IMR-90 (cell line): ENCODE measurements around the gene NUDT3. TPM values are rescaled to one million over a fixed set of nuclear protein-coding genes. Genes with fewer than 3 reads are reported as not detected.

ENCODE experiments used
- ATAC-seq: fragments of 200-7000 bp; cut with Tn5 transposase; 2 replicates; pipeline ENCODE4 v1.9.1; 2020; ENCODE audit warnings: low read depth, mild to moderate bottlenecking, moderate library complexity
- BruUV-seq: library from RNA; stranded (reverse); fragments of 400-500 nt; replicated peaks from 2 replicates; lab custom pipeline; 2021; lab: Mats Ljungman, UMichigan
- CTCF ChIA-PET: fragments of 300-600 bp; formaldehyde crosslinking; extraction: SDS; loops from one replicate; lab custom pipeline; 2021; ENCODE audit warnings: antibody characterized with exemption; lab: Yijun Ruan, JAX
- POLR2A ChIA-PET: fragments of 300-600 bp; sonication (Branson Sonifier 250); formaldehyde crosslinking; loops from one replicate; lab custom pipeline; 2022; ENCODE audit warnings: antibody characterized with exemption; ENCODE audit not compliant: unreplicated experiment; lab: Charles Lee
- DNase-seq: peaks from one replicate; pipeline ENCODE4 v3.0.0; 2013
- H2AFZ ChIP-seq: replicated peaks from 2 replicates; pipeline ENCODE3; 2013; ENCODE audit warnings: low read length, mild to moderate bottlenecking; ENCODE audit not compliant: poor library complexity
- H2AK5ac ChIP-seq: 2 replicates; pipeline ENCODE4 v1.6.1; 2013; ENCODE audit warnings: low read depth, low read length, inconsistent platforms
- H2AK9ac ChIP-seq: replicated peaks from 2 replicates; pipeline ENCODE3; 2013; ENCODE audit warnings: mild to moderate bottlenecking, low read depth, low read length, moderate library complexity; ENCODE audit not compliant: poor library complexity
- H2BK120ac ChIP-seq: 2 replicates; pipeline ENCODE4 v1.6.1; 2013; ENCODE audit warnings: low read depth, low read length, inconsistent platforms
- H2BK15ac ChIP-seq: 3 replicates; pipeline ENCODE4 v1.6.1; 2013; ENCODE audit warnings: low read depth, low read length, inconsistent platforms
- H2BK20ac ChIP-seq: 2 replicates; pipeline ENCODE4 v1.6.1; 2013; ENCODE audit warnings: low read depth, mild to moderate bottlenecking, inconsistent platforms, low read length, moderate library complexity
- H2BK5ac ChIP-seq: 2 replicates; pipeline ENCODE4 v1.6.1; 2013; ENCODE audit warnings: mild to moderate bottlenecking, low read depth, low read length, inconsistent platforms; ENCODE audit not compliant: poor library complexity, severe bottlenecking
- H3K14ac ChIP-seq: replicated peaks from 2 replicates; pipeline ENCODE4 v1.6.1; 2013; ENCODE audit warnings: low read depth, low read length, inconsistent platforms
- H3K18ac ChIP-seq: 2 replicates; pipeline ENCODE4 v1.6.1; 2013; ENCODE audit warnings: low read depth, low read length, control low read depth
- H3K23ac ChIP-seq: 2 replicates; pipeline ENCODE4 v1.6.1; 2013; ENCODE audit warnings: low read depth, low read length, inconsistent platforms
- H3K27ac ChIP-seq: 2 replicates; pipeline ENCODE4 v1.5.1; 2013; ENCODE audit warnings: mild to moderate bottlenecking, control low read depth, low read length; ENCODE audit not compliant: insufficient read depth
- H3K27me3 ChIP-seq: 2 replicates; pipeline ENCODE4 v1.6.1; 2013; ENCODE audit warnings: low read length; ENCODE audit not compliant: control insufficient read depth, insufficient read depth
- H3K36me3 ChIP-seq: 2 replicates; pipeline ENCODE4 v1.6.1; 2013; ENCODE audit warnings: low read length, mixed read lengths; ENCODE audit not compliant: control insufficient read depth, insufficient read depth
- H3K4ac ChIP-seq: 2 replicates; pipeline ENCODE4 v1.6.1; 2013; ENCODE audit warnings: low read depth, low read length, inconsistent platforms
- H3K4me1 ChIP-seq: 2 replicates; pipeline ENCODE4 v1.6.1; 2013; ENCODE audit warnings: low read length, mixed read lengths; ENCODE audit not compliant: control insufficient read depth, insufficient read depth
- H3K4me2 ChIP-seq: 2 replicates; pipeline ENCODE4 v1.6.1; 2013; ENCODE audit warnings: low read depth, mild to moderate bottlenecking, control low read depth, low read length, moderate library complexity
- H3K4me3 ChIP-seq: 2 replicates; pipeline ENCODE4 v1.5.1; 2013; ENCODE audit warnings: low read depth, mild to moderate bottlenecking, control low read depth, low read length, moderate library complexity; ENCODE audit not compliant: insufficient read depth
- H3K56ac ChIP-seq: 2 replicates; pipeline ENCODE4 v1.6.1; 2013; ENCODE audit warnings: low read length, inconsistent platforms; ENCODE audit not compliant: insufficient read depth; ENCODE audit errors: extremely low read depth
- H3K79me1 ChIP-seq, 2 experiments: 2 replicates each; pipeline ENCODE4 v1.6.1; 2013; ENCODE audit warnings: low read length in 2 of 2, inconsistent platforms in 1 of 2, low read depth in 1 of 2
- H3K9ac ChIP-seq: 2 replicates; pipeline ENCODE4 v1.6.1; 2013; ENCODE audit warnings: low read depth, low read length, control low read depth
- H3K9me1 ChIP-seq: 2 replicates; pipeline ENCODE4 v1.6.1; 2013; ENCODE audit warnings: low read length, inconsistent platforms; ENCODE audit not compliant: insufficient read depth
- H3K9me3 ChIP-seq: 2 replicates; pipeline ENCODE4 v1.6.1; 2013; ENCODE audit warnings: low read length; ENCODE audit not compliant: control insufficient read depth, insufficient read depth
- H4K20me1 ChIP-seq: 2 replicates; pipeline ENCODE4 v1.6.1; 2013; ENCODE audit warnings: low read length, inconsistent platforms; ENCODE audit not compliant: insufficient read depth
- H4K5ac ChIP-seq: 2 replicates; pipeline ENCODE4 v1.6.1; 2013; ENCODE audit warnings: mild to moderate bottlenecking, low read depth, low read length, control low read depth
- H4K8ac ChIP-seq, 2 experiments: 2 replicates each; pipeline ENCODE4 v1.6.1; 2013; ENCODE audit warnings: low read depth in 2 of 2, low read length in 2 of 2, control low read depth in 1 of 2, inconsistent platforms in 1 of 2
- H4K91ac ChIP-seq: 2 replicates; pipeline ENCODE4 v1.6.1; 2013; ENCODE audit warnings: low read depth, low read length, inconsistent platforms; ENCODE audit not compliant: insufficient read depth
- MAFK ChIP-seq: IDR thresholded peaks from 2 replicates; pipeline ENCODE4 v1.6.1; 2012; ENCODE audit warnings: low read depth, low read length, improper control_type of control experiment
- NFE2L2 ChIP-seq: fragments of 150-350 bp; IDR thresholded peaks from 2 replicates; pipeline ENCODE4 v1.6.1; 2016; ENCODE audit warnings: low read depth, mild to moderate bottlenecking, low read length
- POLR2A ChIP-seq: IDR thresholded peaks from 2 replicates; pipeline ENCODE4 v1.6.1; 2012; ENCODE audit warnings: mild to moderate bottlenecking, low read depth, low read length
- RAD21 ChIP-seq: IDR thresholded peaks from 2 replicates; pipeline ENCODE4 v1.6.1; 2012; ENCODE audit warnings: low read length, improper control_type of control experiment
- WGBS, 2 experiments: methylation state at CpG; one replicate each; pipeline versions ENCODE4 v1.1.5 to v1.1.7; 2013; ENCODE audit warnings: missing lambda C conversion rate in 2 of 2; ENCODE audit not compliant: insufficient read length in 1 of 2; ENCODE audit errors: extremely low coverage in 2 of 2; 5-methylcytosine and 5-hydroxymethylcytosine counted together
- dilution Hi-C: fragments of 300-500 bp; cut with HindIII; formaldehyde crosslinking; loops from one replicate; pipeline ENCODE4 v1.14.3; 2018; ENCODE audit warnings: low sequenced_read_pairs; ENCODE audit not compliant: unreplicated experiment
- in situ Hi-C: fragments of 300-500 bp; cut with MboI; formaldehyde crosslinking; loops from 3 replicates; pipeline ENCODE4 v1.14.3; 2019; ENCODE audit warnings: low sequenced_read_pairs, inconsistent platforms, mixed read lengths
- intact Hi-C: fragments of 100-400 bp; cut with micrococcal nuclease; formaldehyde crosslinking; loops from 2 replicates; pipeline ENCODE4 v1.10.0; 2022
- polyA plus RNA-seq, 3 experiments: library from polyadenylated mRNA; depleted of rRNA; stranded (reverse); fragments of >200 nt; gene quantifications; 2 replicates each; pipeline ENCODE4 v1.2.3, GENCODE V29; 2012; ENCODE audit warnings: low replicate concordance in 1 of 3
- total RNA-seq: library from RNA; depleted of rRNA; stranded (reverse); fragments of >200 nt; gene quantifications from 2 replicates; pipeline ENCODE4 v1.2.3, GENCODE V29; 2012

Gene NUDT3
- total and polyA plus RNA-seq, 2 of the 4 experiments (the other 2 are of a cell fraction) = 10.1 to 17.2 TPM

GRCh38 chr6:34359418-34360158, 32.9 kb downstream of the NUDT3 start:
- dilution Hi-C loops (no loop called here), in situ Hi-C loops (no loop called here), intact Hi-C loops (no loop called here)
- H4K91ac ChIP-seq = 0 out of 2 replicates have a peak overlapping the region, but pooled peaks have one; percentile 23
- peaks cover 41% of the 10 kb centered on the region for H4K20me1 ChIP-seq
- H2BK120ac ChIP-seq = peak overlapping the region; percentile 66
- TF ChIP-seq MAFK (0 out of 2 replicates have a peak, but pooled peaks have one; percentile 4), POLR2A (no peak), RAD21 (no peak), NFE2L2 (no peak)
- H2BK20ac ChIP-seq = peak overlapping the region; percentile 45
- no TSS peak for BruUV-seq
- no CpG with 5 or more reads among the region's 2 CpGs for WGBS, 2 experiments
- H3K56ac ChIP-seq = no peak overlapping the region
- H3K18ac ChIP-seq = peak overlapping the region; percentile 4; the same call in 1 of the 2 replicates
- peaks cover 35 to 56% of the 10 kb centered on the region in 2 experiments for H3K79me1 ChIP-seq
- POLR2A ChIA-PET = no interaction called here
- peak overlapping the region; percentile 24; the same call in 1 of the 2 replicates for H3K9ac ChIP-seq
- H3K23ac ChIP-seq = peak overlapping the region; percentile 61; the same call in 1 of the 2 replicates
- DNase-seq = peak; percentile 58
- H3K4ac ChIP-seq = peak overlapping the region; percentile 68
- CTCF ChIA-PET = no interaction called here
- peak overlapping the region; percentile 1; the same call in 1 of the 2 replicates for H4K5ac ChIP-seq
- H3K27ac ChIP-seq = peak overlapping the region; percentile 84; the same call in 1 of the 2 replicates
- peaks cover 7% of the 10 kb centered on the region for H3K4me1 ChIP-seq
- H3K4me3 ChIP-seq = no peak overlapping the region
- peak overlapping the region; percentile 49; the same call in 1 of the 2 replicates for H3K14ac ChIP-seq
- H4K8ac ChIP-seq = peak overlapping the region in 1 of 2 experiments; percentile 59; a peak in 2 of 4 replicates
- H3K9me3 ChIP-seq = no peaks in the 10 kb centered on the region
- no peak overlapping the region for H2AFZ ChIP-seq
- H2AK9ac ChIP-seq = no peak overlapping the region
- H2AK5ac ChIP-seq = peak overlapping the region; percentile 47; the same call in 1 of the 2 replicates
- H3K27me3 ChIP-seq = no peaks in the 10 kb centered on the region
- peak overlapping the region; percentile 51 for H3K4me2 ChIP-seq
- ATAC-seq = peak; percentile 58
- no peaks in the 10 kb centered on the region; the same call in 1 of the 2 replicates for H3K9me1 ChIP-seq
- no peaks in the 10 kb centered on the region for H3K36me3 ChIP-seq
- peak overlapping the region; percentile 77 for H2BK5ac ChIP-seq
- H2BK15ac ChIP-seq = peak overlapping the region; percentile 30; the same call in 1 of the 3 replicates
